Smooth muscle cell (in vitro differentiated cells): ENCODE results near the gene HAUS8. TPM values are rescaled to one million over a fixed set of nuclear protein-coding genes. Genes with fewer than 3 reads are reported as not detected.

ENCODE experiments used
- DNase-seq: peaks from one replicate; lab custom pipeline; 2025; ENCODE audit not compliant: unreplicated experiment; lab: John Stamatoyannopoulos, UW
- H2AFZ ChIP-seq: fragments of 200-600 bp; sonication (generic); 2 replicates; pipeline ENCODE4 v1.6.0; 2016; ENCODE audit warnings: antibody characterized with exemption, low read depth, mild to moderate bottlenecking
- H3F3A ChIP-seq: fragments of 200-600 bp; sonication (generic); 2 replicates; pipeline ENCODE4 v1.6.0; 2017; ENCODE audit warnings: antibody characterized with exemption, low read depth
- H3K27ac ChIP-seq: fragments of 200-600 bp; sonication (generic); 2 replicates; pipeline ENCODE4 v1.5.1; 2016; ENCODE audit warnings: low read depth, mild to moderate bottlenecking
- H3K27me3 ChIP-seq: fragments of 200-600 bp; sonication (generic); 2 replicates; pipeline ENCODE4 v1.6.1; 2016; ENCODE audit warnings: low read depth, mild to moderate bottlenecking
- H3K36me3 ChIP-seq: fragments of 200-600 bp; sonication (generic); 2 replicates; pipeline ENCODE4 v1.5.1; 2016; ENCODE audit warnings: low read depth
- H3K4me1 ChIP-seq: fragments of 200-600 bp; sonication (generic); 2 replicates; pipeline ENCODE4 v1.5.1; 2016; ENCODE audit warnings: low read depth
- H3K4me2 ChIP-seq: fragments of 200-600 bp; sonication (generic); 2 replicates; pipeline ENCODE4 v1.6.0; 2016; ENCODE audit warnings: mild to moderate bottlenecking
- H3K4me3 ChIP-seq: fragments of 200-600 bp; sonication (generic); 2 replicates; pipeline ENCODE4 v1.5.1; 2016; ENCODE audit warnings: mild to moderate bottlenecking
- H3K79me2 ChIP-seq: fragments of 200-600 bp; sonication (generic); 2 replicates; pipeline ENCODE4 v1.6.0; 2016; ENCODE audit warnings: low read depth, mild to moderate bottlenecking
- H3K9ac ChIP-seq: fragments of 200-600 bp; sonication (generic); 2 replicates; pipeline ENCODE4 v1.6.0; 2016; ENCODE audit warnings: low read depth
- H3K9me3 ChIP-seq: fragments of 200-600 bp; sonication (generic); replicated peaks from 2 replicates; pipeline ENCODE4 v1.5.1; 2016; ENCODE audit warnings: low read depth
- H4K20me1 ChIP-seq: fragments of 200-600 bp; sonication (generic); 2 replicates; pipeline ENCODE4 v1.6.0; 2016; ENCODE audit warnings: low read depth
- CTCF ChIP-seq: fragments of 200-600 bp; sonication (generic); IDR thresholded peaks from 2 replicates; pipeline ENCODE4 v1.5.1; 2017; ENCODE audit warnings: borderline replicate concordance, mild to moderate bottlenecking, antibody characterized with exemption; ENCODE audit not compliant: insufficient read depth, poor library complexity, severe bottlenecking
- WGBS: methylation state at CpG from one replicate; pipeline ENCODE4 v1.1.7; 2016; ENCODE audit warnings: low lambda C conversion rate; 5-methylcytosine and 5-hydroxymethylcytosine counted together
- polyA plus RNA-seq: library from polyadenylated mRNA; unstranded; fragments of >200 nt; fragmentation: Nextera tagmentation; extraction: Ambion mirVana; gene quantifications from 2 replicates; pipeline ENCODE4 v1.2.1, GENCODE V29; 2016
- total RNA-seq: library from RNA; depleted of rRNA; stranded (reverse); fragments of >200 nt; gene quantifications from 2 replicates; pipeline ENCODE4 v1.2.3, GENCODE V29; 2014

HAUS8 gene
- total and polyA plus RNA-seq, 2 experiments from 2014 or later: 6.3 to 7.4 TPM

GRCh38 chr19:17076543-17076991 is 1.3 kb upstream of the HAUS8 start:
- 3% methylated on average over 12 of the region's 12 CpGs for WGBS
- Histone ChIP-seq H3K4me1 (peaks cover 31% of the 10 kb centered on the region), H3K36me3 (no peaks in the 10 kb centered on the region), H3F3A (peaks cover 19% of the 10 kb centered on the region), H3K27me3 (no peaks in the 10 kb centered on the region), H3K27ac (peak overlapping the region; percentile 98), H3K4me2 (peak overlapping the region; percentile 94), H4K20me1 (peaks cover 47% of the 10 kb centered on the region), H3K4me3 (peak overlapping the region; percentile 94), H3K9ac (peak overlapping the region; percentile 91), H3K79me2 (peaks cover 64% of the 10 kb centered on the region), H2AFZ (no peak overlapping the region), H3K9me3 (no peaks in the 10 kb centered on the region)
- no peak for DNase-seq
- TF ChIP-seq CTCF: no peak

GRCh38 chr19:17075864-17076542 is 751 bp upstream of the HAUS8 start:
- peaks cover 58% of the 10 kb centered on the region for H3K79me2 ChIP-seq
- peak overlapping the region; percentile 94 for H3K4me2 ChIP-seq
- peaks cover 31% of the 10 kb centered on the region for H3K4me1 ChIP-seq
- under 1% methylated on average over 24 of the region's 43 CpGs for WGBS
- no peak for TF ChIP-seq CTCF
- H3K9ac ChIP-seq: peak overlapping the region; percentile 91
- H4K20me1 ChIP-seq: peaks cover 42% of the 10 kb centered on the region
- no peaks in the 10 kb centered on the region for H3K9me3 ChIP-seq
- no peak overlapping the region for H2AFZ ChIP-seq
- H3K27ac ChIP-seq: peak overlapping the region; percentile 98
- no peaks in the 10 kb centered on the region for H3K36me3 ChIP-seq
- peaks cover 18% of the 10 kb centered on the region for H3F3A ChIP-seq
- peak; percentile 62 for DNase-seq
- peak overlapping the region; percentile 94 for H3K4me3 ChIP-seq
- no peaks in the 10 kb centered on the region for H3K27me3 ChIP-seq

GRCh38 chr19:17074634-17075034 is 618 bp downstream of the HAUS8 start:
- Histone ChIP-seq H3K36me3 (no peaks in the 10 kb centered on the region), H2AFZ (peak overlapping the region; percentile 69)
- no peak for TF ChIP-seq CTCF

More at GRCh38 chr19:17074634-17075034, 618 bp downstream of the HAUS8 start:
- no peak for DNase-seq
- Histone ChIP-seq H3K4me2 (peak overlapping the region; percentile 86), H3F3A (peaks cover 10% of the 10 kb centered on the region), H3K4me3 (peak overlapping the region; percentile 76), H3K9ac (peak overlapping the region; percentile 54), H3K27me3 (no peaks in the 10 kb centered on the region), H3K27ac (peak overlapping the region; percentile 63), H3K79me2 (peaks cover 50% of the 10 kb centered on the region), H4K20me1 (peaks cover 32% of the 10 kb centered on the region), H3K9me3 (no peaks in the 10 kb centered on the region), H3K4me1 (peaks cover 31% of the 10 kb centered on the region)
- 12% methylated on average over 11 of the region's 11 CpGs for WGBS
